Measurements from ENCODE around the gene NHEJ1.

Gene NHEJ1

DNA sequence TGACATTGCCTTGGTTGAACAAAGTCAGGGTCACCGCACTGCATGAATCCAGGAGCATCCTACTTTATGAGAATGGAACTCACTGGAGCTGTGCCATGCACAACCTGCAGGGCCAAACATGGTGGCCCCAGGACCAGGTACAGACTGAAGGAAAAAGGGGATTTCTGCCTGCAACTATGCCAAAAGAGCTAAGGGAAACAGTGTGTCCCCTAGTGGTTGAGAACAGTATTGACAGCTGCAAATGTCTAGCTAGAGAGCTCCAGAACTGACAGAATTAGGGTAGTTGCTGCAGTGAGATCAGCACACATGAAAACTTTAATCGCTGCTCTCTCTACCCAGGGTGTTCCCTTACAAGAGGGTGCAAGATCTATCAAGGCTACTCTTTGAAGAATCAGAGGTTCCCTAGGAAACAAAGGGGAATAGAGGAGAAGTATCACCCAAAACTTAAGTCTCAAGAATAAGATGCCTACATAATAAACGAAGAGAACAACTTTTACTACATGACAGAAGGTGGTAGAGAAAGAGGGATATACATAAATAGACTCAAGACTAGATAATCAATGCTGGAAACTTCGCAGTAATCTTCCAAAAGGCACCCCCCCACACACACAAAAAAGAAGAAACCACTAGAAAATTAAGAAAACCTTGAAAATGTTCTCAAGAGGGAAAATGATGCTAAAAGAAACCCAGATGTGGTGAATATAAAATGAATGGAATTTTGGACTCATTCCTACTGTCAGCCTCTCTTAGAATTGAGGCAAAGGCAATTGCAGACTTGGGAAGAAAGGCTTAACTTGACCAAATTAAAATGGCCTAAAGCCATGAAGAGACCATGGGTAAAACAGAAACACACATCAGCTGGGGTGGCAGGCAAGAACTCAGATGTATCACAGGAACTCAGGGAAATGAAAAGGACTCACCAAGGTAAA lies 56.2 kb downstream of the NHEJ1 start:
- H3K27me3 ChIP-seq (ENCODE audit: insufficient read depth, low read length): no peaks in the 10 kb centered on the region
- H4K20me1 ChIP-seq (ENCODE audit: insufficient read depth, low read length): no peaks in the 10 kb centered on the region
- H3K27ac ChIP-seq (ENCODE audit: low read depth, low read length, poor library complexity, severe bottlenecking): no peak overlapping the region
- no peak overlapping the region for H3K4me2 ChIP-seq (ENCODE audit: low read length)
- no peaks in the 10 kb centered on the region for H3K4me1 ChIP-seq (ENCODE audit: insufficient read depth, low read length, severe bottlenecking)
- H3K9ac ChIP-seq (ENCODE audit: low read length): no peak overlapping the region
- no peak overlapping the region for H2AFZ ChIP-seq (ENCODE audit: low read length)
- H3K9me2 ChIP-seq (ENCODE audit: low read depth, low read length): no peaks in the 10 kb centered on the region
- H3K36me3 ChIP-seq (ENCODE audit: insufficient read depth, low read length): no peaks in the 10 kb centered on the region
- H3F3A ChIP-seq (ENCODE audit: insufficient read depth, low read length): no peaks in the 10 kb centered on the region
- TF ChIP-seq EZH2 (IDR thresholded peaks at IDR 0.05; ENCODE audit: borderline replicate concordance, low read length): no peak
- TF ChIP-seq, protein P1, sequence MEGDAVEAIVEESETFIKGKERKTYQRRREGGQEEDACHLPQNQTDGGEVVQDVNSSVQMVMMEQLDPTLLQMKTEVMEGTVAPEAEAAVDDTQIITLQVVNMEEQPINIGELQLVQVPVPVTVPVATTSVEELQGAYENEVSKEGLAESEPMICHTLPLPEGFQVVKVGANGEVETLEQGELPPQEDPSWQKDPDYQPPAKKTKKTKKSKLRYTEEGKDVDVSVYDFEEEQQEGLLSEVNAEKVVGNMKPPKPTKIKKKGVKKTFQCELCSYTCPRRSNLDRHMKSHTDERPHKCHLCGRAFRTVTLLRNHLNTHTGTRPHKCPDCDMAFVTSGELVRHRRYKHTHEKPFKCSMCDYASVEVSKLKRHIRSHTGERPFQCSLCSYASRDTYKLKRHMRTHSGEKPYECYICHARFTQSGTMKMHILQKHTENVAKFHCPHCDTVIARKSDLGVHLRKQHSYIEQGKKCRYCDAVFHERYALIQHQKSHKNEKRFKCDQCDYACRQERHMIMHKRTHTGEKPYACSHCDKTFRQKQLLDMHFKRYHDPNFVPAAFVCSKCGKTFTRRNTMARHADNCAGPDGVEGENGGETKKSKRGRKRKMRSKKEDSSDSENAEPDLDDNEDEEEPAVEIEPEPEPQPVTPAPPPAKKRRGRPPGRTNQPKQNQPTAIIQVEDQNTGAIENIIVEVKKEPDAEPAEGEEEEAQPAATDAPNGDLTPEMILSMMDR (IDR thresholded peaks at IDR 0.05; ENCODE audit: low read length): peak; percentile 85
- no peaks in the 10 kb centered on the region for H3K9me3 ChIP-seq (ENCODE audit: low read length)
- no peak overlapping the region for H3K4me3 ChIP-seq (ENCODE audit: low read depth, low read length, poor library complexity, severe bottlenecking)
- no peaks in the 10 kb centered on the region for H3K79me2 ChIP-seq (ENCODE audit: insufficient read depth, low read length)

DNA sequence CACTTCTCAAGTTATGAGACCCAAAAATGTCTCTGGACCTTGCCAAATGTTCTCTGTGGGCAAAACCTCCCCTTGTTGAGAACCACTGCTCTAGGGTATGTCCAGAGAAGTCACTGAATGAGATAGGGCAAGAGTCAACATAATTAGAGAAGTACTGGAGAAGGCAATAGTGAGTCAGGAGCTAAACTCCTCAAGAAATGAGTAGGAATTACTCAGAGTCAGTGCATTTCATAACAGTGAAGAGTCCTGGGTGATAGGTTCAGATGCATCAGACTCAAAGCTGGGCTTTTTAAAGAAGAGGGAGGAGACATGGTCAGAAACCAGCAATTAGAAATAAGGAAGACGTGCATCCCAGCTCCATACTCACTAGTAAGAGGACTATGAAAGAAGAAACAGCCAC lies 61.3 kb downstream of the NHEJ1 start:
- no peak overlapping the region for H3K9ac ChIP-seq (ENCODE audit: low read length)
- H3K9me3 ChIP-seq (ENCODE audit: low read length): no peaks in the 10 kb centered on the region
- no peaks in the 10 kb centered on the region for H3K9me2 ChIP-seq (ENCODE audit: low read depth, low read length)
- no peak overlapping the region for H3K4me2 ChIP-seq (ENCODE audit: low read length)
- no peaks in the 10 kb centered on the region for H3F3A ChIP-seq (ENCODE audit: insufficient read depth, low read length)
- H3K36me3 ChIP-seq (ENCODE audit: insufficient read depth, low read length): no peaks in the 10 kb centered on the region
- TF ChIP-seq EZH2 (IDR thresholded peaks at IDR 0.05; ENCODE audit: borderline replicate concordance, low read length): no peak
- TF ChIP-seq, protein P1 (IDR thresholded peaks at IDR 0.05; ENCODE audit: low read length): no peak
- no peaks in the 10 kb centered on the region for H3K79me2 ChIP-seq (ENCODE audit: insufficient read depth, low read length)
- H3K27ac ChIP-seq (ENCODE audit: low read depth, low read length, poor library complexity, severe bottlenecking): no peak overlapping the region
- H4K20me1 ChIP-seq (ENCODE audit: insufficient read depth, low read length): no peaks in the 10 kb centered on the region
- no peak overlapping the region for H2AFZ ChIP-seq (ENCODE audit: low read length)
- no peaks in the 10 kb centered on the region for H3K27me3 ChIP-seq (ENCODE audit: insufficient read depth, low read length)
- H3K4me3 ChIP-seq (ENCODE audit: low read depth, low read length, poor library complexity, severe bottlenecking): no peak overlapping the region
- H3K4me1 ChIP-seq (ENCODE audit: insufficient read depth, low read length, severe bottlenecking): no peaks in the 10 kb centered on the region

DNA sequence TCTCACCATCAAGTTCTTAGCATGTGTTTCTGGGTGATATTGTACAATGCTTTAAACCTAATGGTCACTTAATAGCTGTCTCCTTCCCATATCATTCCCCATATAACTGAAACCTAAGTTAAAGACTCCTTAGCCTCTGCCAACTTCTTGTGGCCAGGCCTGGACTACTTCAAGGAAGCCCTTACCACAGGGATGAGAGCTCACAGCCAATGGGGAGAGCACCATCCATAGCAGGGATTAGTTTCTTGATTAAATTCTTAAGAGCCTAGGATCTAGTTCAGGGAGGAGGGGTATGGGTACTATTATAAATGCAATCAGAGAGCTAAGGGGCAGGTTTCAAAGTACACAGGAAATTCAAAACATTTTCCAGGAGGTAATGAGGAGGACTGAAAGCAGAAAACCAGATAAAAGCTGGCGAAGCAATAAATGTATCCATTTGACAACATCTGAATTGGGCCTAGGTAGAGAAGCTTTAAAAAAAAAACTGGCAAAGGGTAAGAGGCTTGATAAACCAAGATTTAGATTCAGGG lies 65.1 kb downstream of the NHEJ1 start:
- Histone ChIP-seq H3K27me3 (ENCODE audit: insufficient read depth, low read length) (no peaks in the 10 kb centered on the region), H3K9me3 (ENCODE audit: low read length) (no peaks in the 10 kb centered on the region), H3K9me2 (ENCODE audit: low read depth, low read length) (no peaks in the 10 kb centered on the region)

More for the DNA sequence above, 65.1 kb downstream of the NHEJ1 start:
- no peak overlapping the region for H3K4me3 ChIP-seq (ENCODE audit: low read depth, low read length, poor library complexity, severe bottlenecking)
- no peak overlapping the region for H3K9ac ChIP-seq (ENCODE audit: low read length)
- no peaks in the 10 kb centered on the region for H3K4me1 ChIP-seq (ENCODE audit: insufficient read depth, low read length, severe bottlenecking)
- TF ChIP-seq EZH2 (IDR thresholded peaks at IDR 0.05; ENCODE audit: borderline replicate concordance, low read length): no peak
- TF ChIP-seq, protein P1 (IDR thresholded peaks at IDR 0.05; ENCODE audit: low read length): no peak
- no peaks in the 10 kb centered on the region for H3K36me3 ChIP-seq (ENCODE audit: insufficient read depth, low read length)
- no peaks in the 10 kb centered on the region for H3K79me2 ChIP-seq (ENCODE audit: insufficient read depth, low read length)
- no peak overlapping the region for H3K27ac ChIP-seq (ENCODE audit: low read depth, low read length, poor library complexity, severe bottlenecking)
- no peaks in the 10 kb centered on the region for H3F3A ChIP-seq (ENCODE audit: insufficient read depth, low read length)
- H4K20me1 ChIP-seq (ENCODE audit: insufficient read depth, low read length): no peaks in the 10 kb centered on the region
- H2AFZ ChIP-seq (ENCODE audit: low read length): no peak overlapping the region
- no peak overlapping the region for H3K4me2 ChIP-seq (ENCODE audit: low read length)

All from OCI-LY1 (cell line).